ENCODE results near the gene PRICKLE1.

DNA sequence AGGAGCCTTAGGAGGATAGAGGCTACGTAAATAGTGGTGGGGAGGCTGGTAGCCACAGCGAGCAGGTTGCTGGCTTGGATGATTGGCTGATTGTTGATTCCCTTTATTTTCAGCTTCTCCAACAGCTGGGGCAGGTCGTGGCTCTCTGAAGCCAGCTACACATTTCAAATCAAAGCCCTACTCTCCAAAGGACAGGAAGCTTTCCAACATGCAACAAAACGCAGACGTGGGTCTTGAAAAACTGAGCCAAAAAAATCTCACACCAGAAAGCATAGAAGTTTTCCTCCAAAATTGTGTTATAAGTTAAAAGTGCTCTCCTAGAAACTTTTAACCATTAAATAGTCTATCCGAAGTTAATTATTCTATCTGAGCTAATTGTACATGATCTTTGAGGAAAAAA, 37.6 kb upstream of the PRICKLE1 start:
- TF ChIP-seq POLR2A (IDR thresholded peaks at IDR 0.05), result no peak
- TF ChIP-seq, protein P1, sequence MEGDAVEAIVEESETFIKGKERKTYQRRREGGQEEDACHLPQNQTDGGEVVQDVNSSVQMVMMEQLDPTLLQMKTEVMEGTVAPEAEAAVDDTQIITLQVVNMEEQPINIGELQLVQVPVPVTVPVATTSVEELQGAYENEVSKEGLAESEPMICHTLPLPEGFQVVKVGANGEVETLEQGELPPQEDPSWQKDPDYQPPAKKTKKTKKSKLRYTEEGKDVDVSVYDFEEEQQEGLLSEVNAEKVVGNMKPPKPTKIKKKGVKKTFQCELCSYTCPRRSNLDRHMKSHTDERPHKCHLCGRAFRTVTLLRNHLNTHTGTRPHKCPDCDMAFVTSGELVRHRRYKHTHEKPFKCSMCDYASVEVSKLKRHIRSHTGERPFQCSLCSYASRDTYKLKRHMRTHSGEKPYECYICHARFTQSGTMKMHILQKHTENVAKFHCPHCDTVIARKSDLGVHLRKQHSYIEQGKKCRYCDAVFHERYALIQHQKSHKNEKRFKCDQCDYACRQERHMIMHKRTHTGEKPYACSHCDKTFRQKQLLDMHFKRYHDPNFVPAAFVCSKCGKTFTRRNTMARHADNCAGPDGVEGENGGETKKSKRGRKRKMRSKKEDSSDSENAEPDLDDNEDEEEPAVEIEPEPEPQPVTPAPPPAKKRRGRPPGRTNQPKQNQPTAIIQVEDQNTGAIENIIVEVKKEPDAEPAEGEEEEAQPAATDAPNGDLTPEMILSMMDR (IDR thresholded peaks at IDR 0.05), result no peak

Data from body of pancreas (tissue), 4 donors.